Keratinocyte (primary cell): Measurements from ENCODE around the gene INSYN1.
"Not testable (repeated sequence)": the region's sequence is repeated elsewhere in the genome, so short reads cannot be mapped to it uniquely, and the experiment has no call there.

Experiments used
- CTCF ChIP-seq, 3 experiments: IDR thresholded peaks in 1 of 3; conservative IDR thresholded peaks in 1 of 3; optimal IDR thresholded peaks in 1 of 3; 2 replicates in 2 of 3; 3 replicates in 1 of 3; pipeline versions ENCODE3 to v1.5.1; 2011; ENCODE audit warnings: low read length in 3 of 3, mild to moderate bottlenecking in 3 of 3, moderate library complexity in 2 of 3, control low read depth in 1 of 3, inconsistent platforms in 1 of 3; ENCODE audit not compliant: insufficient read depth in 2 of 3; ENCODE audit errors: extremely low read depth in 1 of 3
- EZH2 ChIP-seq: IDR thresholded peaks from one replicate; pipeline ENCODE4 v1.6.1; 2012; ENCODE audit warnings: inconsistent platforms, mild to moderate bottlenecking, low read length, moderate library complexity

- not testable (repeated sequence) for TF ChIP-seq CTCF (optimal IDR thresholded peaks at IDR 0.05 in 1 of 3, IDR thresholded peaks at IDR 0.05 in 1 of 3, conservative IDR thresholded peaks at IDR 0.05 in 1 of 3; ENCODE audit: extremely low read depth in 1 of 3, insufficient read depth in 2 of 3, low read length in 3 of 3); EZH2
These were observed 39.9 kb upstream of the INSYN1 start for GRCh38 chr15:73792899-73793541.
